Measurements from ENCODE around the gene APOA4.

Gene APOA4

DNA sequence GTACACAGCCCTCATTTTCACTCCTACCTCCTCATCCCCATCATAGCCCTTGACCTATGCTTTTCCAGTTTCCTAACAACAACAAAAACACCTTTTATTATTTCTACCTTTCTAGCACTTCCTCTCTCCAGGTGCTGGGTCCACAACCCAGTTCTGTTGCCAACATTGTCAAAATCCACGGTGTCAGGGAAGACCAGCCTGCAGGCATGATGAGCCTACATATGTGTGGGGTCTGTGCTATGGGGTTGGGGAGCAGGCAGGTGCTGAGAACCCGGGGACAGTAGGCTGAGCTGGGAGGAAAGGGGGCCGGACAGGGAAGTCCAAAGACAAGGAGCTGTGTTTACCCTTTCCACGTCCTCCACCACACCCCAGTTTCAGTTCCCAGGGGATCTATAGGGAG, 34.6 kb downstream of the APOA4 start:
- in situ Hi-C loops (cut with HindIII; ENCODE audit: low pct_unique_long_range_greater_than_20kb, low sequenced_read_pairs), result no loop called here
- TF ChIP-seq JUND (IDR thresholded peaks at IDR 0.05; ENCODE audit: low read depth), result no peak

DNA sequence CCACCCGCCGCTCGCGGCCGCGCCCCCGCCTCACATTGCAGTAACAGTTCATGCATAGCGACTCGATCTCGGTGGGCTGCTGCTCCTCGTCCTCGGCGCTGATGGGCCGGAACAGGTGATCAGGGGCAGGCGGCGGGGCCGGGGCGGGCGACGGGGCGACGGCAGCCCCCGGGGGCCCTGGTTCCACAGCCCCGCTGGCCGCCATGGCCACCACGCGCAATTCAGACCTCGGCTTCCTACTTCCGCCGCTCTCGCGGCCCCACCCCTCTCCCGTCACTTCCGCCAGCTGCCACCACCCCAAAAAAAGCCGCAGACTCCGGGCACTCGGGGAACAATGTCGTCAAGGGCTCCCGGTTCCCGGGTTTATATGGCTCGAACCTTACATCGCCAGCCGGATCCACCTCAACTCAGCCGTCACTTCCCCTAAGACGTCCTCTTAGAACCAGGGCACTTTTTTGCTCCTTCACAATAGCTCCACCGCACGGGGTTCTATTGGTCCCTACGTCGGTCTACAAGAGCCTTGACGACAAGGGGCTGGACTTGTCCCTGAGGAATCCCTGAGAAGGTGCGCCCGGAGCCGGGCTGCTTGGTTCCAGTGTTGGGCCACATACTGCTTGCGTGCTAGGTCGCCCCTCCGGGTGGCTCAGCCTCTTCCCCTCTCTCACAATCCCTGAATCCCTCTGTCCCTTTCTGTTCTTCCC, 35.2 kb downstream of the APOA4 start, which contains the start of gene ZPR1:
Gene ZPR1 (minus strand): TSS at position 238 of the 701 bp plus-strand sequence. CDS start 33 bp downstream, at position 205.
- in situ Hi-C loops (cut with HindIII; ENCODE audit: low pct_unique_long_range_greater_than_20kb, low sequenced_read_pairs), result no loop called here
- DNase-seq (ENCODE audit: low read depth in 1 of 2, low spot score in 1 of 2), result peak; percentile 82 to 97
- TF ChIP-seq JUND (IDR thresholded peaks at IDR 0.05; ENCODE audit: low read depth), result no peak

More for the DNA sequence above, 34.6 kb downstream of the APOA4 start:
- DNase-seq (ENCODE audit: low read depth in 1 of 2, low spot score in 1 of 2), result no peak

DNA sequence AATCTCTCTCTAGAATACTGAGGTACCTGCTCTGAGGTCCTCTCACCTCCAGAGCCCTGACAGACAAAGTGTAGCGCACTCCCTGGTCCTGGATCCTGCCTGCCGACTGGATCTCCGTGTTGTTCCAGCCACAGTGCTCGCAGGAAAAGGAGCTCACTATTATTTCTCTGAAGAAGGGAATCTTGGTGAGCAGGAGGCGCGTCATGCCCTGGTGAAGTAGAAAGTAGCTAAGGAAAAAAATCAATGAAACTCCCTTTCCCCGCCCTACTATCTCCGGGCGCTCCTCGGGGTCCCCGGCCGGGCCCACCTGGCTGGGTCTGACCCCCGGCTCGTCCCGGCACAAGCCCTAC, 35.7 kb downstream of the APOA4 start:
- no peak for DNase-seq (ENCODE audit: low read depth in 1 of 2, low spot score in 1 of 2)
- no peak for TF ChIP-seq JUND (IDR thresholded peaks at IDR 0.05; ENCODE audit: low read depth)
- in situ Hi-C loops (cut with HindIII; ENCODE audit: low pct_unique_long_range_greater_than_20kb, low sequenced_read_pairs), result no loop called here

DNA sequence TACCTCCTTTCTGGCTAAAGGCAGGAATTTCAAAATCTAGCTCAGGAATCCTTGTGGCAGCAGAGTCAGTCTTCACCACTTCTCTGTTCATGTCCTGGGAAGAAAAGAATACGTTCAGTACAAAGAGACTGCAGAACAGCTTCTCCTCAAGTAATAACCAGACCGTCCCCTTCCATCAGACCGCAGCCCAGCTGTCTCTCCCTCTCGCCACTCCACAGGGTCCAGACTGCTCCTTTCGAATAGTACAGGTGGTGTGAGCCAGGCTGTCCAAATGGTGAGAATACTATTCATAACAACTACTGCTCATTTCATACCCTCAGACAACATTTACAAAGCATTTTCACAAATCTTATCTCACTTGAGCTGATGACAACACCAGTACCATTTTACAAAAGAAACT, 36.1 kb downstream of the APOA4 start:
- no peak for DNase-seq (ENCODE audit: low read depth in 1 of 2, low spot score in 1 of 2)
- in situ Hi-C loops (cut with HindIII; ENCODE audit: low pct_unique_long_range_greater_than_20kb, low sequenced_read_pairs), result no loop called here
- TF ChIP-seq JUND (IDR thresholded peaks at IDR 0.05; ENCODE audit: low read depth), result no peak

DNA sequence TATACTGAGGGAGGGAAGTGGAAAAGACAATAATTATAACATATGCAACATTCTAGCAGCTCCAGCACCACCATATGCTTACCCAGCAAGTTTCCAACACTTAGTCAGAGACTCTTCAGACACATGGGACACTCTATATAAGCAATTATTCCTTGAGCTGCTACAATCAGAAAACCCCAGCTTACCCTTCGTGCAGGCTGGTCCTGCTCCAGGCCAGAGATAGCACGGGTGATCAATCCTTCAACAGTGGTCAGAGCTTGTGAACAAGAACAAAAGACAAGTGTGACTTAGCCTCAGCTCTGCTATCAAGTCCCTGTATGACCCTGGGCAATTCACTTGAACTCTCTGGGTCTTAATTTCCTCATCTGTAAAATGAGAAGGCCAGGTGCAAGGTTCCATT, 36.8 kb downstream of the APOA4 start:
- in situ Hi-C loops (cut with HindIII; ENCODE audit: low pct_unique_long_range_greater_than_20kb, low sequenced_read_pairs), result no loop called here
- no peak for TF ChIP-seq JUND (IDR thresholded peaks at IDR 0.05; ENCODE audit: low read depth)
- no peak for DNase-seq (ENCODE audit: low read depth in 1 of 2, low spot score in 1 of 2)

DNA sequence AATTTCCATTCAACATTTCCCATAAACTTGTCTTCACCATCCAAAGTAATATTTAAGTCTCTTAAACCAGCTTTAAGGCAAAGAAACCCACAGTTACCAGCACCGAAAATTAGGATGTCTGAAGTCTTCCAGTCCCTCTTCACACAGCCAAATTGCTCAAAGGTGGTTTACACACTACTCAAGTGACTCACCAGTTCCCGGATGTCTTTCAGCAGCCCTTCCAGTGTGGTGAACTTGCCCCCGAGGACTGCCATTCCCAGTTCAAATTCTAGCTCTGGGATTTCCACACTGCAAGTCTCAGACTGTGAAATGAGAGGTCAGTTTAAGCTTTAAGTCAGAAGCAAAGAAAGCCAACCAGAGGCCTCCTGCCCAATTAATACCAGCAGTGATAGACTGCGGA, 40.4 kb downstream of the APOA4 start:
- no peak for DNase-seq (ENCODE audit: low read depth in 1 of 2, low spot score in 1 of 2)
- in situ Hi-C loops (cut with HindIII; ENCODE audit: low pct_unique_long_range_greater_than_20kb, low sequenced_read_pairs), result no loop called here
- no peak for TF ChIP-seq JUND (IDR thresholded peaks at IDR 0.05; ENCODE audit: low read depth)

DNA sequence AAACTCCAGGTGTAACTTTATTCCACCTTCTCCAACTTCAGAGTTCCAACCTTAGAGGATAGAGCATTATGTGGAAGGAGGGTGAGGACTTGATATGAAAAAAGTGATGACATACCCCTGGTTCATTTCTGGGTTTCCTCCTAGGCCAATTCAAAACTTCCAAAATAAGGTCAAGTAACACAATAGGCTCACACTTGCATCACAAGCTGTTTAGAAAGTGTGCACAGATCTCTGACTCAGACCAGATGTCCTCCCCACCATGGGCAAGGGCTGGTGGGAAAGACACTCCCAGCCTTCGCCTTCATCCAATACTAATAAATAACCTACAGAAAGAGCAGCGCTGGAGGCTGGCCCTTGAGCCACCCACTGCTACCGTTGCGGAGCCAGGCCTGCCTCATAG, 44.5 kb downstream of the APOA4 start:
- no peak for TF ChIP-seq JUND (IDR thresholded peaks at IDR 0.05; ENCODE audit: low read depth)
- no peak for DNase-seq (ENCODE audit: low read depth in 1 of 2, low spot score in 1 of 2)
- in situ Hi-C loops (cut with HindIII; ENCODE audit: low pct_unique_long_range_greater_than_20kb, low sequenced_read_pairs), result no loop called here

DNA sequence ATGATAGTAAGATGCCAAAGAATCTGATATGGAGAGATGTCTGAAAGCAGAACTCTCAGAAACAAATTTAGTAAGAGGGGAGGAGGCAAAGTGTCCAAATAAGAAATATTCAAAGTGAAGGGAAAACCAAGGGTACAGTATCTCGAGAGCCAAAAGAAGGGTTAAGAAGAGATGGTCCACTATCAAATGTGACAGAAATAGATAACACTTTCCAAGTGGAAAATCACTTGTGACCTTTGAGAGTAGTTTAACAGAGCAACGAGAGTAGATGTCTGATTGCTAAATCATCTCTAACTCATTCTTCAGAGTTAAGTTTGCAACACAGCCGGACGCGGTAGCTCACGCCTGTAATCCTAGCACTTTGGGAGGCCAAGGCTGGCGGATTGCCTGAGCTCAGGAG, 46.0 kb downstream of the APOA4 start:
- in situ Hi-C loops (cut with HindIII; ENCODE audit: low pct_unique_long_range_greater_than_20kb, low sequenced_read_pairs), result no loop called here
- DNase-seq (ENCODE audit: low read depth in 1 of 2, low spot score in 1 of 2), result no peak
- TF ChIP-seq JUND (IDR thresholded peaks at IDR 0.05; ENCODE audit: low read depth), result no peak

DNA sequence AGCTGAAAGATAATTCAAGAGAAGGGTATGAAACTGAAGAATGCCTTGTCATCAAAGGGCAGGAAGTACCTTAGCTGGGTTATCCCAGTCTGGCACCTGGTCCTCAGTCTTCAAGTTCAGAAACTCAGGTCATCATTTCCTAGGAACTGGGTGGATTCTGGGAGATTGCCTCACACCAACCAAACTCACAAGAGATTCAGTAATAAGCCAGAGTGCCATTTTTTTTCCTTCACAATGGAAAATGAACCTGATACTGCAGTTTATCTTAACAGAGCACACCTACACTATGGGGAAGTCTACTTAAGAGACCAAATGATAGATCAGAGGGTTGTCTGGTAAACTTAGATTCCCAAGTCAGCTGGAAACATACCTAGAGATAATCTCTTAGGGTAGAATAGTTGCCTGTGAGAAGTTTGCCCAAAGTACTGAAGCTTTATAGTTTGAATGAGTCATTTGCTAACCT, 46.6 kb downstream of the APOA4 start:
- no peak for TF ChIP-seq JUND (IDR thresholded peaks at IDR 0.05; ENCODE audit: low read depth)
- DNase-seq (ENCODE audit: low read depth in 1 of 2, low spot score in 1 of 2), result no peak
- in situ Hi-C loops (cut with HindIII; ENCODE audit: low pct_unique_long_range_greater_than_20kb, low sequenced_read_pairs), result no loop called here

DNA sequence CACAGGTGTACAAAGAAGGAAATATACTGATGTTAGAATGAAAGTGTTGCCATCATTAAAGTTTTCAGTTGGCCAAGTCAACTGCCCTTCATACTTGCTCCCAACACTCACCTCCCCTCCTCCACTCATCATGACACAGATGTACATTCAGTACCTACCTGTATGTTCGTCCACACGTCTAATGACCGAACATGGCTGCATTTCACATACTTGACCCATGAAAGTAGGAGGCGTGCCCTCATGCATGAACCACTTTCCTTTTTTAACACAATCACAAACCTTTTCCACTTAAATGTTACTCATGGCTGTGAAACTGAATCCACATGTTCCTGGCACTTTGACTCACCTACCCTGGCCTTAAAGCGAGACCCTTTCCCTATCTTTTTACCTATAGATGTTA, 47.1 kb downstream of the APOA4 start:
- no peak for DNase-seq (ENCODE audit: low read depth in 1 of 2, low spot score in 1 of 2)
- TF ChIP-seq JUND (IDR thresholded peaks at IDR 0.05; ENCODE audit: low read depth), result no peak
- in situ Hi-C loops (cut with HindIII; ENCODE audit: low pct_unique_long_range_greater_than_20kb, low sequenced_read_pairs), result no loop called here

DNA sequence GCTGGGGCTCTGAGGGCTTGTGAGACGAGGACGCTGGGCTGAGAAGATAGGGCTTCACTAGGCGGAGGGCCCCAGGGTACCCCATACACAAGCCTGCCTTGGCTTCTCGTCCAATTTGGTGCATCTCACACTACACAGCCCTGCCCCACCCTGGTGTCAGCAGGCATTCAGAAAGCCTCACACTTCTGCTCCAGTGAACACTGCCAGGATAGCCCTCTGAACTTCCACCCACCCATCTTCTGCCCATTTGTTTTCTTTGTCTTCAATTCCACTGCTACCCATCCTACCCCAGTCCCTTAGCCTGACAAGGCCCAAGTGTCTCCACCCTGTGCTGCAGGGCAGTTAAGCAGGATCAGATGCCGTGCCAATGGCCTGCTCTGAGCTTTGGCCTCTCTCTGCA, 48.4 kb downstream of the APOA4 start:
- TF ChIP-seq JUND (IDR thresholded peaks at IDR 0.05; ENCODE audit: low read depth), result no peak
- in situ Hi-C loops (cut with HindIII; ENCODE audit: low pct_unique_long_range_greater_than_20kb, low sequenced_read_pairs), result no loop called here
- no peak for DNase-seq (ENCODE audit: low read depth in 1 of 2, low spot score in 1 of 2)

DNA sequence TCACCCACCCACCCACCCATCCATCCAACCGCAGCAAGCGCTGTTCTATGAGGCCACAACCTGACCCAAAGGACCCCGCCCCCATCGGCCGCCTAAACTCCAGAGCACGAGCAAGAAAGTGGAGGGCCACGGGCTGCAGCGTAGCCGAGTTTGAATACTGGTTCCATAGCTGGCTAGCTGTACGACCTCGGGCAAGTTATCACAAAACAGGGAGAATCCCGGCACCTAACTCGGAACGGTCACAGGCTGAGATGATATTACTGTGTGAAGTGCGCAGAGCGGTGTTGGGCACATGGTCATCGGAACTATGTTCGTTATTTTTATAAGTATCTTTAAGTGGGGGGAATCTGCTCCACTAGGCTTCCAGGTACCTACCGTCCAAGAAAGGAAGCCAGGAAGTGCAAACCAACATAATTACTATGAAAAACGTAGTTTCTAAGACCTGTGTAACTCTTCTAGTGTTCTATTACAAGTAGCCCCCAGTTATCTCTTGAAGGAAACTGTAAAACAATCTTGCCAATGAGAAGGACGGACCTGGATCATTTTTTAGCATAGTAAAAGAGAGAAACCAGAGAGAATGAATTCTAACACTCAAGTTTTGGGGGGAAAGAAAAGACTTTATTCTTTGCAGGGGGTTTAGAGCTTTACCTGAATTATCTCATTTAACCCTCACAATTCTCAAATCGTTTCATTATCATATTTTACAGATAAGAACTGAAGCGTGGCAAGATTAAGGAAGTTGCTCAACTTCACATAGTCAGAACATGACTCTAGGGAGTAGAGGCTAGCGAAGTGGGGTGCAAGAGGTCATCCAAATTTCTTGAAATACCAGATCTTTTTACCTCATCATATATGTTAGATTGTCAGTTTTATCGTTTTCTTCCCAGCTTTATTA, 49.7 kb downstream of the APOA4 start:
- in situ Hi-C loops (cut with HindIII; ENCODE audit: low pct_unique_long_range_greater_than_20kb, low sequenced_read_pairs), result no loop called here
- TF ChIP-seq JUND (IDR thresholded peaks at IDR 0.05; ENCODE audit: low read depth), result no peak
- peak in 1 of 2 experiments; percentile 22 for DNase-seq (ENCODE audit: low read depth in 1 of 2, low spot score in 1 of 2)
